Tibial nerve (tissue), 4 donors: ENCODE data around the gene IGLON5. TPM values are rescaled to one million over a fixed set of nuclear protein-coding genes. Genes with fewer than 3 reads are reported as not detected.

Experiments used
- DNase-seq, 2 donors: peaks; one replicate each; pipeline ENCODE4 v3.0.0-alpha.2; 2019; ENCODE audit warnings: low spot score in 2 of 2
- H3K27ac ChIP-seq, 4 donors: fragments of 200-600 bp; sonication (generic) in 3 of 4; one replicate each; pipeline ENCODE4 v1.5.1; 2017 to 2019; ENCODE audit warnings: mild to moderate bottlenecking in 1 of 4
- H3K27me3 ChIP-seq, 2 donors: fragments of 200-600 bp; sonication (generic) in 1 of 2; one replicate each; pipeline versions ENCODE4 v1.5.1 to v1.6.0; 2017 to 2019
- H3K36me3 ChIP-seq, 3 donors: fragments of 200-600 bp; sonication (generic); one replicate each; pipeline ENCODE4 v1.5.1; 2018 to 2019
- H3K4me1 ChIP-seq, 4 donors: fragments of 200-600 bp; sonication (generic) in 3 of 4; one replicate each; pipeline ENCODE4 v1.5.1; 2017 to 2019
- H3K4me3 ChIP-seq, 4 donors: fragments of 200-600 bp; sonication (generic) in 3 of 4; one replicate each; pipeline ENCODE4 v1.5.1; 2017 to 2019; ENCODE audit warnings: mild to moderate bottlenecking in 1 of 4, moderate library complexity in 1 of 4
- H3K9me3 ChIP-seq, 4 donors: fragments of 200-600 bp; sonication (generic) in 3 of 4; one replicate each; pipeline ENCODE4 v1.5.1; 2017 to 2019
- CTCF ChIP-seq, 5 experiments: fragments of 200-600 bp in 3 of 5; fragments of 450-650 bp in 2 of 5; sonication (generic) in 3 of 5; IDR thresholded peaks; one replicate each; pipeline ENCODE4 v1.5.1; 2016 to 2019; ENCODE audit warnings: antibody characterized with exemption in 5 of 5, mild to moderate bottlenecking in 3 of 5, moderate library complexity in 2 of 5
- EP300 ChIP-seq, 2 donors: sonication (generic); formaldehyde crosslinking; IDR thresholded peaks; one replicate each; pipeline ENCODE4 v1.6.1; 2017; ENCODE audit warnings: antibody characterized with exemption in 2 of 2, mild to moderate bottlenecking in 1 of 2
- POLR2A ChIP-seq, 2 donors: fragments of 450-650 bp; IDR thresholded peaks; one replicate each; pipeline ENCODE4 v1.6.1; 2017; ENCODE audit warnings: antibody characterized with exemption in 2 of 2, mild to moderate bottlenecking in 2 of 2, moderate library complexity in 2 of 2
- WGBS, 2 donors: methylation state at CpG; one replicate each; pipeline ENCODE4 v1.1.5; 2018; 5-methylcytosine and 5-hydroxymethylcytosine counted together
- total RNA-seq, 4 donors: library from RNA; depleted of rRNA; stranded (reverse); fragments of >200 nt; gene quantifications; one replicate each; pipeline ENCODE4 v1.1.0, GENCODE V29; 2016

IGLON5 gene
- under 1 TPM in 1 of 4 donors, not detected in 3; 0.30 TPM for total RNA-seq

GRCh38 chr19:51311351-51312257 lies at the start of gene IGLON5:
Gene IGLON5 (plus strand): TSS chr19:51311644. CDS start chr19:51311848, 204 bp downstream.
- TF ChIP-seq EP300 (IDR thresholded peaks at IDR 0.05) (no peak), POLR2A (IDR thresholded peaks at IDR 0.05) (no peak), CTCF (IDR thresholded peaks at IDR 0.05) (no peak)
- no peaks in the 10 kb centered on the region for H3K4me1 ChIP-seq
- H3K27me3 ChIP-seq: peaks cover 0 to 41% of the 10 kb centered on the region in 2 donors
- peaks cover 0 to 33% (median 0%) of the 10 kb centered on the region in 4 donors for H3K9me3 ChIP-seq
- H3K36me3 ChIP-seq: no peaks in the 10 kb centered on the region
- H3K27ac ChIP-seq: no peak within 1 kb of the TSS
- no peak for DNase-seq
- 6 to 18% methylated on average over 6 to 14 of the region's 76 CpGs for WGBS, 2 donors
- H3K4me3 ChIP-seq: no peak within 1 kb of the TSS

- Histone ChIP-seq H3K36me3 (no peaks in the 10 kb centered on the region), H3K9me3 (no peaks in the 10 kb centered on the region), H3K4me3 (no peak overlapping the region), H3K27me3 (no peaks in the 10 kb centered on the region), H3K4me1 (no peaks in the 10 kb centered on the region), H3K27ac (no peak overlapping the region)
- TF ChIP-seq POLR2A (IDR thresholded peaks at IDR 0.05): no peak
- 78 to 79% methylated on average over 4 of the region's 4 CpGs for WGBS, 2 donors
- no peak for DNase-seq
Measured at GRCh38 chr19:51263808-51264207, 47.6 kb upstream of the IGLON5 start.

- Histone ChIP-seq H3K27ac (no peak overlapping the region), H3K9me3 (no peaks in the 10 kb centered on the region), H3K4me1 (no peaks in the 10 kb centered on the region), H3K27me3 (no peaks in the 10 kb centered on the region), H3K36me3 (no peaks in the 10 kb centered on the region), H3K4me3 (no peak overlapping the region)
- 53 to 59% methylated on average over 12 to 25 of the region's 26 CpGs for WGBS, 2 donors
- no peak for TF ChIP-seq CTCF (IDR thresholded peaks at IDR 0.05)
- no peak for TF ChIP-seq POLR2A (IDR thresholded peaks at IDR 0.05)
- TF ChIP-seq EP300 (IDR thresholded peaks at IDR 0.05): no peak
- no peak for DNase-seq
Measured at GRCh38 chr19:51271067-51271466, 40.4 kb upstream of the IGLON5 start.

GRCh38 chr19:51272183-51272810 lies 39.1 kb upstream of the IGLON5 start:
- no peaks in the 10 kb centered on the region for H3K27me3 ChIP-seq
- H3K4me3 ChIP-seq: no peak overlapping the region
- no peak overlapping the region for H3K27ac ChIP-seq
- H3K4me1 ChIP-seq: no peaks in the 10 kb centered on the region
- no peak for DNase-seq
- no peaks in the 10 kb centered on the region for H3K36me3 ChIP-seq
- H3K9me3 ChIP-seq: no peaks in the 10 kb centered on the region
- no peak for TF ChIP-seq CTCF (IDR thresholded peaks at IDR 0.05)
- TF ChIP-seq EP300 (IDR thresholded peaks at IDR 0.05): no peak
- TF ChIP-seq POLR2A (IDR thresholded peaks at IDR 0.05): no peak
- 65 to 71% methylated on average over 6 of the region's 6 CpGs for WGBS, 2 donors

- Histone ChIP-seq H3K36me3 (no peaks in the 10 kb centered on the region), H3K27ac (no peak overlapping the region), H3K9me3 (no peaks in the 10 kb centered on the region), H3K4me1 (no peaks in the 10 kb centered on the region), H3K4me3 (no peak overlapping the region), H3K27me3 (no peaks in the 10 kb centered on the region)
- no peak for DNase-seq
- TF ChIP-seq EP300 (IDR thresholded peaks at IDR 0.05) (no peak), CTCF (IDR thresholded peaks at IDR 0.05) (no peak), POLR2A (IDR thresholded peaks at IDR 0.05) (no peak)
- WGBS, 2 donors: 76 to 85% methylated on average over 8 of the region's 8 CpGs
Measured at GRCh38 chr19:51274049-51274770, 37.2 kb upstream of the IGLON5 start.
